Uterus (tissue), 4 donors: Measurements from ENCODE around the gene PAK1. TPM values are rescaled to one million over a fixed set of nuclear protein-coding genes. Genes with fewer than 3 reads are reported as not detected.

Experiments used
- DNase-seq, 2 donors: peaks; one replicate each; pipeline ENCODE4 v3.0.0-alpha.2; 2019 to 2020
- H3K27ac ChIP-seq, 2 donors: fragments of 200-600 bp; sonication (generic); 1 replicate in 1 of 2; 2 replicates in 1 of 2; pipeline ENCODE4 v1.5.1; 2016 to 2018
- H3K27me3 ChIP-seq, 2 donors: fragments of 200-600 bp; sonication (generic); one replicate each; pipeline ENCODE4 v1.5.1; 2018 to 2019; ENCODE audit warnings: control low read depth in 1 of 2
- H3K36me3 ChIP-seq, 2 donors: fragments of 200-600 bp; sonication (generic); one replicate each; pipeline ENCODE4 v1.5.1; 2019; ENCODE audit warnings: control low read depth in 1 of 2
- H3K4me1 ChIP-seq, 2 donors: fragments of 200-600 bp; sonication (generic); one replicate each; pipeline ENCODE4 v1.5.1; 2018 to 2019; ENCODE audit warnings: control low read depth in 1 of 2
- H3K4me3 ChIP-seq, 2 donors: fragments of 200-600 bp; sonication (generic); 1 replicate in 1 of 2; 2 replicates in 1 of 2; pipeline ENCODE4 v1.5.1; 2018 to 2019; ENCODE audit warnings: mild to moderate bottlenecking in 1 of 2
- H3K9me3 ChIP-seq, 2 donors: fragments of 200-600 bp; sonication (generic); one replicate each; pipeline ENCODE4 v1.5.1; 2019; ENCODE audit warnings: control low read depth in 1 of 2
- CTCF ChIP-seq, 4 experiments: fragments of 200-600 bp in 2 of 4; fragments of 450-650 bp in 2 of 4; sonication (generic) in 2 of 4; IDR thresholded peaks; one replicate each; pipeline ENCODE4 v1.5.1; 2016 to 2019; ENCODE audit warnings: antibody characterized with exemption in 4 of 4, mild to moderate bottlenecking in 2 of 4, moderate library complexity in 1 of 4
- POLR2A ChIP-seq, 2 donors: fragments of 450-650 bp; IDR thresholded peaks; one replicate each; pipeline ENCODE4 v1.6.1; 2016; ENCODE audit warnings: antibody characterized with exemption in 2 of 2, mild to moderate bottlenecking in 1 of 2, moderate library complexity in 1 of 2
- intact Hi-C: fragments of 100-400 bp; cut with DNase I; formaldehyde crosslinking; loops from one replicate; pipeline ENCODE4 v1.15.1; 2023; ENCODE audit warnings: low total_unique reads
- total RNA-seq, 4 donors: library from RNA; depleted of rRNA in 3 of 4; stranded (reverse); fragments of >200 nt in 3 of 4; gene quantifications; one replicate each; pipeline versions ENCODE4 v1.1.0 to v1.2.4, GENCODE V29; 2014 to 2023
- donor health status: DM: yes; HTN: yes; CAD: no.

PAK1 gene
- total RNA-seq, 4 donors from 2014 or later = 17.4 to 55.2 (median 35.7) TPM

- no peaks in the 10 kb centered on the region for H3K9me3 ChIP-seq
- H3K4me1 ChIP-seq = no peaks in the 10 kb centered on the region
- intact Hi-C loops = no loop called here
- no peaks in the 10 kb centered on the region for H3K36me3 ChIP-seq
- no peaks in the 10 kb centered on the region for H3K27me3 ChIP-seq
- no peak overlapping the region for H3K27ac ChIP-seq
- TF ChIP-seq CTCF (IDR thresholded peaks at IDR 0.05) (no peak), POLR2A (IDR thresholded peaks at IDR 0.05) (no peak)
- DNase-seq = no peak
- no peak overlapping the region for H3K4me3 ChIP-seq
These were observed 99.3 kb downstream of the PAK1 start for GRCh38 chr11:77374611-77375031.

GRCh38 chr11:77374108-77374507, 99.8 kb downstream of the PAK1 start:
- H3K4me3 ChIP-seq = no peak overlapping the region
- H3K27ac ChIP-seq = no peak overlapping the region
- DNase-seq = no peak
- no peaks in the 10 kb centered on the region for H3K4me1 ChIP-seq
- no peaks in the 10 kb centered on the region for H3K36me3 ChIP-seq
- TF ChIP-seq CTCF (IDR thresholded peaks at IDR 0.05) (no peak), POLR2A (IDR thresholded peaks at IDR 0.05) (no peak)
- H3K27me3 ChIP-seq = no peaks in the 10 kb centered on the region
- H3K9me3 ChIP-seq = no peaks in the 10 kb centered on the region
- intact Hi-C loops = no loop called here

GRCh38 chr11:77372726-77373125, 101.2 kb downstream of the PAK1 start:
- no peak for DNase-seq
- intact Hi-C loops = no loop called here

GRCh38 chr11:77371646-77372045, 102.2 kb downstream of the PAK1 start:
- TF ChIP-seq CTCF (IDR thresholded peaks at IDR 0.05) = no peak
- no peak for TF ChIP-seq POLR2A (IDR thresholded peaks at IDR 0.05)
- no peak for DNase-seq
- intact Hi-C loops = no loop called here
- no peaks in the 10 kb centered on the region for H3K9me3 ChIP-seq
- H3K36me3 ChIP-seq = no peaks in the 10 kb centered on the region
- no peaks in the 10 kb centered on the region for H3K4me1 ChIP-seq
- no peaks in the 10 kb centered on the region for H3K27me3 ChIP-seq
- H3K27ac ChIP-seq = no peak overlapping the region
- H3K4me3 ChIP-seq = no peak overlapping the region

More at GRCh38 chr11:77372726-77373125, 101.2 kb downstream of the PAK1 start:
- Histone ChIP-seq H3K27me3 (no peaks in the 10 kb centered on the region), H3K36me3 (no peaks in the 10 kb centered on the region), H3K27ac (no peak overlapping the region), H3K4me3 (no peak overlapping the region), H3K9me3 (no peaks in the 10 kb centered on the region), H3K4me1 (no peaks in the 10 kb centered on the region)
- no peak for TF ChIP-seq POLR2A (IDR thresholded peaks at IDR 0.05)
- TF ChIP-seq CTCF (IDR thresholded peaks at IDR 0.05) = no peak

- DNase-seq = no peak
- no peak overlapping the region for H3K4me3 ChIP-seq
- H3K36me3 ChIP-seq = no peaks in the 10 kb centered on the region
- H3K27ac ChIP-seq = no peak overlapping the region
- H3K27me3 ChIP-seq = no peaks in the 10 kb centered on the region
- TF ChIP-seq CTCF (IDR thresholded peaks at IDR 0.05) (no peak), POLR2A (IDR thresholded peaks at IDR 0.05) (no peak)
- no peaks in the 10 kb centered on the region for H3K4me1 ChIP-seq
- intact Hi-C loops = no loop called here
- H3K9me3 ChIP-seq = no peaks in the 10 kb centered on the region
These were observed 103.7 kb downstream of the PAK1 start for GRCh38 chr11:77370217-77370616.
